Measurements from ENCODE around the gene GINS2. TPM values are rescaled to one million over a fixed set of nuclear protein-coding genes. Genes with fewer than 3 reads are reported as not detected.
A peak's percentile ranks its signal among the peaks of the same experiment; 100 is the strongest.

Gene GINS2
- total and polyA plus RNA-seq, 12 donors = 0.20 to 2.8 (median 0.72) TPM

- H3K4me3 ChIP-seq = no peak overlapping the region
- no peaks in the 10 kb centered on the region for H3K4me1 ChIP-seq
- ATAC-seq = no peak
- TF ChIP-seq CTCF (IDR thresholded peaks at IDR 0.05) = no peak
- intact Hi-C loops (cut with DNase I) = no loop called here
- H3K27ac ChIP-seq = no peak overlapping the region
- H3K27me3 ChIP-seq = no peaks in the 10 kb centered on the region
- H3K9me3 ChIP-seq = peaks cover 0 to under 1% (median 0%) of the 10 kb centered on the region in 11 donors
- 93 to 94% methylated on average over 11 of the region's 11 CpGs for WGBS, 2 donors
- no peak for DNase-seq
- H3K36me3 ChIP-seq = no peaks in the 10 kb centered on the region
These were observed 17.8 kb upstream of the GINS2 start for GRCh38 chr16:85706449-85707034.

GRCh38 chr16:85704900-85705846 lies 16.4 kb upstream of the GINS2 start:
- no peak for DNase-seq
- no peak overlapping the region for H3K4me3 ChIP-seq
- 88 to 92% methylated on average over 20 of the region's 20 CpGs for WGBS, 2 donors
- peak in 2 of 8 donors; percentile 11 to 22 for ATAC-seq
- no peaks in the 10 kb centered on the region for H3K27me3 ChIP-seq
- intact Hi-C loops (cut with DNase I) = no loop called here
- no peak overlapping the region for H3K27ac ChIP-seq
- H3K9me3 ChIP-seq = no peaks in the 10 kb centered on the region
- H3K36me3 ChIP-seq = no peaks in the 10 kb centered on the region
- no peak for TF ChIP-seq CTCF (IDR thresholded peaks at IDR 0.05)
- no peaks in the 10 kb centered on the region for H3K4me1 ChIP-seq

GRCh38 chr16:85704011-85704410 lies 15.3 kb upstream of the GINS2 start:
- ATAC-seq = no peak
- H3K27me3 ChIP-seq = peaks cover 0 to 2% (median 0%) of the 10 kb centered on the region in 7 donors
- no peak overlapping the region for H3K27ac ChIP-seq
- WGBS, 2 donors = 84 to 90% methylated on average over 10 to 11 of the region's 11 CpGs
- H3K36me3 ChIP-seq = no peaks in the 10 kb centered on the region
- peaks cover 0 to 4% (median 0%) of the 10 kb centered on the region in 9 donors for H3K4me1 ChIP-seq
- no peak for DNase-seq
- intact Hi-C loops (cut with DNase I) = no loop called here
- H3K4me3 ChIP-seq = no peak overlapping the region
- no peak for TF ChIP-seq CTCF (IDR thresholded peaks at IDR 0.05)
- no peaks in the 10 kb centered on the region for H3K9me3 ChIP-seq

GRCh38 chr16:85699628-85700027 lies 10.9 kb upstream of the GINS2 start:
- no peak for TF ChIP-seq CTCF (IDR thresholded peaks at IDR 0.05)
- WGBS, 2 donors = 25 to 32% methylated on average over 7 of the region's 7 CpGs
- intact Hi-C loops (cut with DNase I) = no loop called here
- peaks cover 0 to 39% (median 29%) of the 10 kb centered on the region in 7 donors for H3K27me3 ChIP-seq
- H3K36me3 ChIP-seq = no peaks in the 10 kb centered on the region
- DNase-seq (no peak), ATAC-seq (peak; percentile 46 to 90 (median 82))
- H3K27ac ChIP-seq = no peak overlapping the region
- no peak overlapping the region for H3K4me3 ChIP-seq
- no peaks in the 10 kb centered on the region for H3K9me3 ChIP-seq
- peaks cover 0 to 4% (median 0%) of the 10 kb centered on the region in 9 donors for H3K4me1 ChIP-seq
